Fibroblast of lung (primary cell): Measurements from ENCODE around the gene ALDH1A1. TPM values are rescaled to one million over a fixed set of nuclear protein-coding genes. Genes with fewer than 3 reads are reported as not detected.

Experiments
- DNase-seq, 2 donors: peaks; one replicate each; pipeline versions ENCODE4 v3.0.0 to v3.0.0-alpha.2; 2010; ENCODE audit warnings: low read depth in 2 of 2
- H2AFZ ChIP-seq: 2 replicates; pipeline ENCODE4 v1.5.1; 2012; ENCODE audit warnings: low read length, control low read depth, inconsistent platforms
- H3K27ac ChIP-seq: 2 replicates; pipeline ENCODE4 v1.5.1; 2011; ENCODE audit warnings: low read length, control low read depth; ENCODE audit not compliant: insufficient read depth
- H3K27me3 ChIP-seq: 2 replicates; pipeline ENCODE4 v1.5.1; 2011; ENCODE audit warnings: mild to moderate bottlenecking, low read length; ENCODE audit not compliant: control insufficient read depth, insufficient read depth
- H3K36me3 ChIP-seq: 2 replicates; pipeline ENCODE4 v1.5.1; 2011; ENCODE audit warnings: low read length; ENCODE audit not compliant: control insufficient read depth, insufficient read depth
- H3K4me1 ChIP-seq: 2 replicates; pipeline ENCODE4 v1.5.1; 2011; ENCODE audit warnings: low read length; ENCODE audit not compliant: control insufficient read depth, insufficient read depth; ENCODE audit errors: extremely low read depth
- H3K4me2 ChIP-seq: 2 replicates; pipeline ENCODE4 v1.5.1; 2011; ENCODE audit warnings: low read length, control low read depth; ENCODE audit not compliant: insufficient read depth; ENCODE audit errors: extremely low read depth
- H3K4me3 ChIP-seq, 4 experiments: fragments of 200-600 bp in 1 of 4; sonication (generic) in 1 of 4; replicated peaks in 1 of 4; 2 replicates each; pipeline ENCODE4 v1.5.1; 2011 to 2016; ENCODE audit warnings: low read length in 4 of 4, low read depth in 3 of 4, mild to moderate bottlenecking in 3 of 4, control low read depth in 2 of 4, inconsistent platforms in 1 of 4, mixed read lengths in 1 of 4; ENCODE audit not compliant: insufficient read depth in 1 of 4; ENCODE audit errors: control extremely low read depth in 1 of 4
- H3K79me2 ChIP-seq: 2 replicates; pipeline ENCODE4 v1.5.1; 2012; ENCODE audit warnings: mild to moderate bottlenecking, low read length, inconsistent platforms; ENCODE audit not compliant: control insufficient read depth, insufficient read depth
- H3K9ac ChIP-seq: 2 replicates; pipeline ENCODE4 v1.5.1; 2011; ENCODE audit warnings: mild to moderate bottlenecking, low read length, control low read depth; ENCODE audit not compliant: insufficient read depth
- H3K9me3 ChIP-seq: 2 replicates; pipeline ENCODE4 v1.5.1; 2012; ENCODE audit warnings: low read depth, low read length; ENCODE audit not compliant: control insufficient read depth, insufficient read depth
- H4K20me1 ChIP-seq: 2 replicates; pipeline ENCODE4 v1.5.1; 2011; ENCODE audit warnings: low read length; ENCODE audit not compliant: control insufficient read depth, insufficient read depth; ENCODE audit errors: extremely low read depth
- EZH2 ChIP-seq: IDR thresholded peaks from 2 replicates; pipeline ENCODE4 v1.5.1; 2012; ENCODE audit warnings: low read length, control low read depth, mild to moderate bottlenecking; ENCODE audit errors: missing control alignments
- polyA plus RNA-seq, 2 donors: library from polyadenylated mRNA; depleted of rRNA in 1 of 2; stranded (reverse) in 1 of 2; unstranded in 1 of 2; fragments of >200 nt; gene quantifications; 2 replicates each; pipeline ENCODE4 v1.2.1, GENCODE V29; 2011 to 2012; ENCODE audit warnings: missing spikeins in 1 of 2
- total RNA-seq: library from RNA; depleted of rRNA; stranded (reverse); fragments of >200 nt; gene quantifications from 2 replicates; pipeline ENCODE4 v1.2.1, GENCODE V29; 2014
- TF ChIP-seq, protein P1 (sequence below), 2 donors: IDR thresholded peaks in 1 of 2; conservative IDR thresholded peaks in 1 of 2; 1 replicate in 1 of 2; 2 replicates in 1 of 2; pipeline ENCODE4 v1.5.1; 2011 to 2012; ENCODE audit warnings: low read length in 2 of 2, control low read depth in 1 of 2, inconsistent platforms in 1 of 2, low read depth in 1 of 2, mild to moderate bottlenecking in 1 of 2

The ALDH1A1 gene
- total and polyA plus RNA-seq, 2 donors (not counting 1 experiment from before 2014, with no cell fraction given), result 7.4 to 46.1 TPM

DNA sequence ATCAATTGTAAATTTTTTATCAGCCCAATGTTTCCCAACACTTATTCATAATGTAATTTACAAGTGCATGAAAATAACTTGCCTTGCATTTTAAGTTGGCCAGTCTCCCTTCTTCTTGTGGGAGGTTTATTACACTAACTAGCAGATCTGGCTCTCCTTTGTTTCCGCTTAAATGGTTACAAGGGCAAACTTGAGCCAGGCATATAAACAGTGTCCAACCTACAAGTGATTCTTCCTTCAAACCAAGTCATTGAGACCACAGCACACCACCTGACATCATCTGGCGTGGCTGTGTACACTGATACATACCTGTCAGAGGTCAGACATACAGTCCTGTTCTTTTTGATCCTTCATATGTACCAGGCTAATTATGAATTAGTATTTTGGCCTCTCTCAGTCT is 80.1 kb downstream of the ALDH1A1 start:
- Histone ChIP-seq H3K4me3 (no peak overlapping the region), H3K9me3 (no peaks in the 10 kb centered on the region), H3K9ac (no peak overlapping the region), H3K27me3 (no peaks in the 10 kb centered on the region), H3K4me1 (no peaks in the 10 kb centered on the region), H3K79me2 (no peaks in the 10 kb centered on the region), H3K4me2 (no peak overlapping the region), H3K27ac (no peak overlapping the region), H2AFZ (peak overlapping the region; percentile 21), H4K20me1 (no peaks in the 10 kb centered on the region), H3K36me3 (no peaks in the 10 kb centered on the region)
- TF ChIP-seq, protein P1, sequence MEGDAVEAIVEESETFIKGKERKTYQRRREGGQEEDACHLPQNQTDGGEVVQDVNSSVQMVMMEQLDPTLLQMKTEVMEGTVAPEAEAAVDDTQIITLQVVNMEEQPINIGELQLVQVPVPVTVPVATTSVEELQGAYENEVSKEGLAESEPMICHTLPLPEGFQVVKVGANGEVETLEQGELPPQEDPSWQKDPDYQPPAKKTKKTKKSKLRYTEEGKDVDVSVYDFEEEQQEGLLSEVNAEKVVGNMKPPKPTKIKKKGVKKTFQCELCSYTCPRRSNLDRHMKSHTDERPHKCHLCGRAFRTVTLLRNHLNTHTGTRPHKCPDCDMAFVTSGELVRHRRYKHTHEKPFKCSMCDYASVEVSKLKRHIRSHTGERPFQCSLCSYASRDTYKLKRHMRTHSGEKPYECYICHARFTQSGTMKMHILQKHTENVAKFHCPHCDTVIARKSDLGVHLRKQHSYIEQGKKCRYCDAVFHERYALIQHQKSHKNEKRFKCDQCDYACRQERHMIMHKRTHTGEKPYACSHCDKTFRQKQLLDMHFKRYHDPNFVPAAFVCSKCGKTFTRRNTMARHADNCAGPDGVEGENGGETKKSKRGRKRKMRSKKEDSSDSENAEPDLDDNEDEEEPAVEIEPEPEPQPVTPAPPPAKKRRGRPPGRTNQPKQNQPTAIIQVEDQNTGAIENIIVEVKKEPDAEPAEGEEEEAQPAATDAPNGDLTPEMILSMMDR (conservative IDR thresholded peaks at IDR 0.05 in 1 of 2, IDR thresholded peaks at IDR 0.05 in 1 of 2; ENCODE audit: low read depth in 1 of 2, low read length in 2 of 2), result no peak
- TF ChIP-seq EZH2, result no peak
- DNase-seq, result no peak

DNA sequence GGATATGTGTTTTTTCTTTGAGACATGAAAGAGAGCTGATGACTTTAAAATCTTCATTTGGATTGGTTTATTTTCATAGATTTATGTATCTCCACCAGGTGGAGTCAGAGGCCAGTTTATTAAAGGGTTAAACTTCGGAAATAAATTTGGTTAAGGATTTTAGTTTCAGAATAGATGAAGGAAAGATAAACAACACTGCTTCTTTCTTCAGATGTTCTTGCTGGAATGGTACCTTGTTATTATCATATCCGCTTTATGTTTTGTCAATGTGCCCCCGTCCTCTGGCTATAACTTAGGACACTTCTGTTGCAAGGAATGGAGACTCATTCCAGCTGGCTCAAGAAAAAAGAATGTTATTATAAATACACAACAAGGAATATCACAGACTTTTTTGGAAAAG is 81.2 kb downstream of the ALDH1A1 start:
- Histone ChIP-seq H3K9me3 (no peaks in the 10 kb centered on the region), H3K27ac (no peak overlapping the region), H3K4me1 (no peaks in the 10 kb centered on the region), H3K9ac (no peak overlapping the region), H4K20me1 (no peaks in the 10 kb centered on the region), H3K4me3 (peak overlapping the region in 3 of 4 experiments; percentile 14 to 55 (median 36)), H3K79me2 (no peaks in the 10 kb centered on the region), H3K4me2 (peak overlapping the region; percentile 17), H2AFZ (peak overlapping the region; percentile 11), H3K27me3 (no peaks in the 10 kb centered on the region), H3K36me3 (no peaks in the 10 kb centered on the region)
- DNase-seq, result peak in 1 of 2 donors; percentile 65
- TF ChIP-seq, protein P1 (conservative IDR thresholded peaks at IDR 0.05 in 1 of 2, IDR thresholded peaks at IDR 0.05 in 1 of 2; ENCODE audit: low read depth in 1 of 2, low read length in 2 of 2), result peak; percentile 31 to 35
- no peak for TF ChIP-seq EZH2

DNA sequence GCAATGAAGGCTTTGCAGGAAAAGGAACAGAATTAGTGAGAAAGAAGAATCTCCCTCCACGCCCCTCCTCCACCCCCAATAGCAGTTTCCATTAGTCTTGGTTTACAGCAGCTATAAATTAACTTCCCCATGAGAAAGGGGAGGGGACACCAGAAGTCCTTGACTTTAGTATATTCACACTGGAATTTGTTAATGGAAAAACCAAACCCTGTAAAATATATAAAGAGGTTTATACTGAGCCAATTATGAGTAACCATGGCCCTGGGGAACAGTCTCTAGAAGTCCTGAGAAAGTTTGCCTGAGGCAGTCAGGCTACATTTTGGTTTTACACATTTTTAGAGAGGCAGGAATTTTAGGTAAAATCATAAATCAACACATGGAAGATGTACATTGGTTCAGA is 88.5 kb downstream of the ALDH1A1 start:
- no peak overlapping the region for H3K9ac ChIP-seq
- no peaks in the 10 kb centered on the region for H3K27me3 ChIP-seq
- H4K20me1 ChIP-seq, result no peaks in the 10 kb centered on the region
- H3K27ac ChIP-seq, result no peak overlapping the region
- H3K4me1 ChIP-seq, result no peaks in the 10 kb centered on the region
- H3K79me2 ChIP-seq, result no peaks in the 10 kb centered on the region
- H3K4me2 ChIP-seq, result no peak overlapping the region
- TF ChIP-seq, protein P1 (conservative IDR thresholded peaks at IDR 0.05 in 1 of 2, IDR thresholded peaks at IDR 0.05 in 1 of 2; ENCODE audit: low read depth in 1 of 2, low read length in 2 of 2), result no peak
- TF ChIP-seq EZH2, result no peak
- H3K4me3 ChIP-seq, result no peak overlapping the region
- H3K9me3 ChIP-seq, result no peaks in the 10 kb centered on the region
- no peak for DNase-seq
- H2AFZ ChIP-seq, result no peak overlapping the region
- no peaks in the 10 kb centered on the region for H3K36me3 ChIP-seq
